ENCODE results near the gene FRMD4A.

Gene FRMD4A

DNA sequence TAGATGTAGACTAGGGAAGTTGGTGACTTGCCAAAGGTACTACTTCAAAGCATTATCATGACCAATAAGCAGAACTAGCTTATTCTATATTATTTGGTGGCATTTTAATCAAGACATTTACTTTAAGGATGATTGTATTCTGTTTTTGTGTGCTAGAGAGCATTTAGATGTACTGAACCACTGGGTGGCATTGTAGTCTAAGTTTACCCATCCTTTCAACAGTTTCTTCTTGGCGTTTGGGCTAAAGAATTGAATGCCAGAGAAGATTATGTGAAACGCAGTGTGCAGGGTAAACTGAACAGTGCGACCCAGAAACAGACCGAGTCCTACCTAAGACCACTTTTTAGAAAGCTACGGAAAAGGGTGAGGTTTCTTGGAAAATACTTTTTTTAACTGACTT is 717.2 kb downstream of the FRMD4A start:
- TF ChIP-seq FOXM1 (IDR thresholded peaks at IDR 0.05; ENCODE audit: borderline replicate concordance, low read depth) (no peak), RAD21 (IDR thresholded peaks at IDR 0.05; ENCODE audit: low read depth) (peak; percentile 9; the same call in 1 of the 2 replicates)

DNA sequence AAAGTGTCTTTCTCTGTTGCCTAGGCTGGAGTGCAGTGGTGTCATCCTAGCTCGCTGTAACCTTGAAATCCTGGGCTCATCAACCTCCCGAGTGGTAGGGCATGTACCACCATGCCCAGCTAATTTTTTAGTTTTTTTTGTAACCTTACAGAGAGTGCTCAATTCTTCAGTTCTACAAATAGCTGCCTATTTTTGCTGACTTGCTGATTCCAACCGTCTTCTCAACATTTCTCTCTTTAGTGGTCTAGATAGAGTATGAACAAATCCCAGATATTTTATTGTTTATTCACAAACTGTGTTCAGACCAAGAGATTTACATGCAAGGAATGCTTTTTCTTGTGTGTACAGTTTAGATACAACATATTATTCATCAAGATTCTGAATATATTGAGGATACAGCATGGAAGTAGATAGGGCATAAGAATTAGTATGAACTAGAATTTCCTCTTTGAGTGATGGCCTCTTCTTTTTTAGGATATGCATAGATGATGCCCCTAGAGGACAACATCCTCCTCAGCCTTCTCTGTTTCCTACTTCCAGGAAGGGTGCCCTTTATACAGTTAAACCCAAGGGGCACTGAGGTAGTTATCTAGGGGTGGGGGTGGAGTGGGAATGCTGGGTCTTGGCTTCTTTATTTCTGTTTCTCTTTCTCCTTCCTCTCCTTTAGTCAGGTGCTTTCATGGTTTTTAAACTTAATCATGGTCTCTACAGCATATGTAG is 717.9 kb downstream of the FRMD4A start:
- no peak for TF ChIP-seq ZBTB7A (IDR thresholded peaks at IDR 0.05; ENCODE audit: low read depth)
- TF ChIP-seq YY1 (IDR thresholded peaks at IDR 0.05; ENCODE audit: low read depth): no peak
- TF ChIP-seq NFIC (IDR thresholded peaks at IDR 0.05): no peak
- TF ChIP-seq FOXM1 (IDR thresholded peaks at IDR 0.05; ENCODE audit: borderline replicate concordance, low read depth): no peak
- TF ChIP-seq CREB1 (IDR thresholded peaks at IDR 0.05; ENCODE audit: low read depth): no peak
- TF ChIP-seq, protein P1, sequence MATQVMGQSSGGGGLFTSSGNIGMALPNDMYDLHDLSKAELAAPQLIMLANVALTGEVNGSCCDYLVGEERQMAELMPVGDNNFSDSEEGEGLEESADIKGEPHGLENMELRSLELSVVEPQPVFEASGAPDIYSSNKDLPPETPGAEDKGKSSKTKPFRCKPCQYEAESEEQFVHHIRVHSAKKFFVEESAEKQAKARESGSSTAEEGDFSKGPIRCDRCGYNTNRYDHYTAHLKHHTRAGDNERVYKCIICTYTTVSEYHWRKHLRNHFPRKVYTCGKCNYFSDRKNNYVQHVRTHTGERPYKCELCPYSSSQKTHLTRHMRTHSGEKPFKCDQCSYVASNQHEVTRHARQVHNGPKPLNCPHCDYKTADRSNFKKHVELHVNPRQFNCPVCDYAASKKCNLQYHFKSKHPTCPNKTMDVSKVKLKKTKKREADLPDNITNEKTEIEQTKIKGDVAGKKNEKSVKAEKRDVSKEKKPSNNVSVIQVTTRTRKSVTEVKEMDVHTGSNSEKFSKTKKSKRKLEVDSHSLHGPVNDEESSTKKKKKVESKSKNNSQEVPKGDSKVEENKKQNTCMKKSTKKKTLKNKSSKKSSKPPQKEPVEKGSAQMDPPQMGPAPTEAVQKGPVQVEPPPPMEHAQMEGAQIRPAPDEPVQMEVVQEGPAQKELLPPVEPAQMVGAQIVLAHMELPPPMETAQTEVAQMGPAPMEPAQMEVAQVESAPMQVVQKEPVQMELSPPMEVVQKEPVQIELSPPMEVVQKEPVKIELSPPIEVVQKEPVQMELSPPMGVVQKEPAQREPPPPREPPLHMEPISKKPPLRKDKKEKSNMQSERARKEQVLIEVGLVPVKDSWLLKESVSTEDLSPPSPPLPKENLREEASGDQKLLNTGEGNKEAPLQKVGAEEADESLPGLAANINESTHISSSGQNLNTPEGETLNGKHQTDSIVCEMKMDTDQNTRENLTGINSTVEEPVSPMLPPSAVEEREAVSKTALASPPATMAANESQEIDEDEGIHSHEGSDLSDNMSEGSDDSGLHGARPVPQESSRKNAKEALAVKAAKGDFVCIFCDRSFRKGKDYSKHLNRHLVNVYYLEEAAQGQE (IDR thresholded peaks at IDR 0.05; ENCODE audit: low read depth): no peak
- no peak for TF ChIP-seq EP300 (IDR thresholded peaks at IDR 0.05; ENCODE audit: borderline replicate concordance)
- TF ChIP-seq, protein P2, sequence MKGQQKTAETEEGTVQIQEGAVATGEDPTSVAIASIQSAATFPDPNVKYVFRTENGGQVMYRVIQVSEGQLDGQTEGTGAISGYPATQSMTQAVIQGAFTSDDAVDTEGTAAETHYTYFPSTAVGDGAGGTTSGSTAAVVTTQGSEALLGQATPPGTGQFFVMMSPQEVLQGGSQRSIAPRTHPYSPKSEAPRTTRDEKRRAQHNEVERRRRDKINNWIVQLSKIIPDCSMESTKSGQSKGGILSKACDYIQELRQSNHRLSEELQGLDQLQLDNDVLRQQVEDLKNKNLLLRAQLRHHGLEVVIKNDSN (IDR thresholded peaks at IDR 0.05): no peak
- TF ChIP-seq, protein P3, sequence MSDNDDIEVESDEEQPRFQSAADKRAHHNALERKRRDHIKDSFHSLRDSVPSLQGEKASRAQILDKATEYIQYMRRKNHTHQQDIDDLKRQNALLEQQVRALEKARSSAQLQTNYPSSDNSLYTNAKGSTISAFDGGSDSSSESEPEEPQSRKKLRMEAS (IDR thresholded peaks at IDR 0.05): no peak
- TF ChIP-seq CEBPB (IDR thresholded peaks at IDR 0.05): no peak
- TF ChIP-seq EGR1 (IDR thresholded peaks at IDR 0.05): no peak
- no peak for TF ChIP-seq TEAD4 (IDR thresholded peaks at IDR 0.05)
- TF ChIP-seq RAD21 (IDR thresholded peaks at IDR 0.05; ENCODE audit: low read depth): no peak
- no peak for TF ChIP-seq TAF1 (IDR thresholded peaks at IDR 0.05; ENCODE audit: low read depth)
- TF ChIP-seq TCF12 (IDR thresholded peaks at IDR 0.05; ENCODE audit: low read depth): no peak

DNA sequence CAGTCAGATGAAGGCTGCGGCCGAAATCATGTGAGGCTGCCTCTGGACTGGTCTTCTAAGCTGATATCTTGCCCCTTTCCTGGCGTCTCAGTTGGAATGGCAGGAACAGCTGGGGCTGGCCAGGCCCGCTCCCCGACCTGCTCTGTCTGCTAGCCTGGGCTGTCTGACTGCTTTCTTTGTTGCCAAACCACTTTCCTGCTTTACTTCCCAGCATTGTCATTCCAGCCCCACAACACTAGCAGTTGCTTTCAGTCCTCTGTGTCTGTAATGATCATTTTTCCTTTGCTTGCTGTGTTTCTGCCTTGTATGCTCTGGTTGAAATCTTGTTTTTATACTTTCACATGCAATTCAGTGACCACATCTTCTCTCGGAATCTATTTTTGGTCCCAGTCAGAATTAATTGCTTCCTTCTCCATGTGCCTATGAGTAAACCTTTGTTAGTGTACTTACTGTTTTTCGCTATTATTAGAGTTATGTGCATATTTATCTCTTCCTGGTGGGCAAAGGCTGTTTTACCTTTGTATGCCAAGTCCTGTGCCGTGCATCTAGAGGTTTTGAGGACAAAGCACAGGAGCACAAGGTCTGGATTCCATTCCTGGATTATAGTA is 722.4 kb downstream of the FRMD4A start:
- TF ChIP-seq EP300 (IDR thresholded peaks at IDR 0.05; ENCODE audit: borderline replicate concordance): no peak
- TF ChIP-seq RAD21 (IDR thresholded peaks at IDR 0.05; ENCODE audit: low read depth): no peak
- no peak for TF ChIP-seq ZBTB7A (IDR thresholded peaks at IDR 0.05; ENCODE audit: low read depth)
- TF ChIP-seq, protein P1 (IDR thresholded peaks at IDR 0.05; ENCODE audit: low read depth): no peak
- TF ChIP-seq, protein P3 (IDR thresholded peaks at IDR 0.05): no peak
- TF ChIP-seq EGR1 (IDR thresholded peaks at IDR 0.05): no peak
- TF ChIP-seq TAF1 (IDR thresholded peaks at IDR 0.05; ENCODE audit: low read depth): no peak
- TF ChIP-seq FOXM1 (IDR thresholded peaks at IDR 0.05; ENCODE audit: borderline replicate concordance, low read depth): no peak
- no peak for TF ChIP-seq TEAD4 (IDR thresholded peaks at IDR 0.05)
- TF ChIP-seq CEBPB (IDR thresholded peaks at IDR 0.05): no peak
- no peak for TF ChIP-seq TCF12 (IDR thresholded peaks at IDR 0.05; ENCODE audit: low read depth)
- TF ChIP-seq, protein P2 (IDR thresholded peaks at IDR 0.05): no peak
- no peak for TF ChIP-seq CREB1 (IDR thresholded peaks at IDR 0.05; ENCODE audit: low read depth)
- no peak for TF ChIP-seq YY1 (IDR thresholded peaks at IDR 0.05; ENCODE audit: low read depth)
- TF ChIP-seq NFIC (IDR thresholded peaks at IDR 0.05): no peak

DNA sequence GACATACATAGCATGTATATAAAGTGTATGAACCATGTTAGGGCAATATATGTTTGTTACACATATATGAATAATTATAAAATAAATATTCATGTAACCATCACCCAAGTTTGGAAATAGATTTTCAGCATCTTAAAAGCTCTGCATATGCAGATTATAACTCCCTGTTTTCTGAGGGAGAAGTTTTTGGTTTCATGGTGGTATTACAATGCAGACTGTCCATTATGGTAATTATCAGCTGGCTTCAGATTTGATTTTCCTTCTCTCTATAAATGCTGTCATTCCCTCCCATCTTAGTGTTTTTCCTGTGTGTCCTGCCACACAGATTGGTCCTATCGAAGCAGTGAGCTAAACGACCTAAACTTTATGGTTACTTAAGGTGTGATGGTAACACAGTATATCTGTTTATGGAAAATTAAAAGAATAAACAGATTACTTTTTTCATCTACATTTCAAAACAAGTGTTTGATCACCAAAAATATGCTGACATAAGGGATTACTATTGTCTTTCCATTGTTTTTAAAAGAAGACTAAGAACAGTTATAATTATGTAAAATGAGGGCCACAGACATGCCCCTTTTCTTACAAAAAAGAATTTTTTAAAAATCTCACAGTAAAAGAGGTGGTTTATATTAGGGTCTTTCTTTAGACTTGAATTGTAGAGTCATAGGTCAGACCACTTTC is 726.2 kb downstream of the FRMD4A start:
- no peak for TF ChIP-seq NFIC (IDR thresholded peaks at IDR 0.05)
- TF ChIP-seq ZBTB7A (IDR thresholded peaks at IDR 0.05; ENCODE audit: low read depth): no peak
- TF ChIP-seq EGR1 (IDR thresholded peaks at IDR 0.05): no peak
- no peak for TF ChIP-seq YY1 (IDR thresholded peaks at IDR 0.05; ENCODE audit: low read depth)
- TF ChIP-seq, protein P2 (IDR thresholded peaks at IDR 0.05): no peak
- TF ChIP-seq, protein P1 (IDR thresholded peaks at IDR 0.05; ENCODE audit: low read depth): no peak
- TF ChIP-seq TCF12 (IDR thresholded peaks at IDR 0.05; ENCODE audit: low read depth): no peak
- TF ChIP-seq FOXM1 (IDR thresholded peaks at IDR 0.05; ENCODE audit: borderline replicate concordance, low read depth): no peak
- TF ChIP-seq TEAD4 (IDR thresholded peaks at IDR 0.05): no peak
- no peak for TF ChIP-seq CREB1 (IDR thresholded peaks at IDR 0.05; ENCODE audit: low read depth)

Data from Ishikawa (cell line).